Omental fat pad (tissue), 4 donors: Measurements from ENCODE around the gene INPP4B. TPM values are rescaled to one million over a fixed set of nuclear protein-coding genes. Genes with fewer than 3 reads are reported as not detected.
A peak's percentile ranks its signal among the peaks of the same experiment; 100 is the strongest.

Source experiments
- ATAC-seq: fragments of 150-250 bp; one replicate; pipeline ENCODE4 v1.9.1; 2016; ENCODE audit warnings: mild to moderate bottlenecking, moderate library complexity; ENCODE audit not compliant: low FRiP score
- DNase-seq: peaks from one replicate; pipeline ENCODE4 v3.0.0-alpha.2; 2019; ENCODE audit warnings: low spot score
- total RNA-seq, 4 donors: library from RNA; depleted of rRNA; stranded (reverse); fragments of >200 nt; gene quantifications; one replicate each; pipeline ENCODE4 v1.1.0, GENCODE V29; 2016
- TF ChIP-seq, protein P1 (sequence below), 3 donors: fragments of 450-650 bp; IDR thresholded peaks; one replicate each; pipeline ENCODE4 v1.5.1; 2016 to 2017; ENCODE audit warnings: antibody characterized with exemption in 3 of 3, mild to moderate bottlenecking in 3 of 3, moderate library complexity in 2 of 3

The INPP4B gene
- total RNA-seq, 4 donors from 2014 or later: 6.6 to 54.2 (median 14.2) TPM

DNA sequence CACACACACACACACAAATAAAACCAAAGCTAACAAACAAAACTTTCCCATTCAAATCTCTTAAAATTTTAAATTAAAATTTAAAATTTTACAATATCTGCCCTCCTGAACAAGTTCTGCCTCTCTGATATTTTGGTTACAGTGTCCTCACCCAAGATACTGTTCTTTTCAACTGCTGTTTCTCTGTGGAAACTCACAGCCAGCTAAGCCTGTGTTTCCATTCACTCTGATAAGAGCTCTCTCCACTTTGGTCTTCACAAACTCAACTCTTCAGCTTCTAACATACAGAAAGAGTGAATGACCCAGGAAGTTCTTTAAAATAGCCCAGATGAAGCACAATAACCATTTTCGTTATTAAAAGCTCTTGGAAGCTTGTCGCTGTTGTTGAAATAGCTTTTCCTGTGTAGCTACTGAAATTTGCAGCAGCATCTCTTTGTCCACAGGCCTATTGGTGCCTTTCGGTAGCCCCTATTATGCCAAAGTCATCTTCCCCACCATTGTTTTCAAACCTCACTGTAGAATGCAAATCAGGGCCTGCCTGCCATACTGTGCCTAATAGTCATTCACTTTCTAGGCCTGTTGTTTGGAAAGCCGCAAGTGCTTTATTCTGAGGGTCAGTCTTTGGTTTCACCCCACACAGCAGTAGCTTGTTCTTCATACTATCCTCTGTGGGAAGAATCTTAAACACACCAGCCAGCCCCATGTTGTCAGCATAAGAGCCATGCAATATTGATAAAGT is 19.4 kb downstream of the INPP4B start:
- DNase-seq (no peak), ATAC-seq (no peak)
- TF ChIP-seq, protein P1, sequence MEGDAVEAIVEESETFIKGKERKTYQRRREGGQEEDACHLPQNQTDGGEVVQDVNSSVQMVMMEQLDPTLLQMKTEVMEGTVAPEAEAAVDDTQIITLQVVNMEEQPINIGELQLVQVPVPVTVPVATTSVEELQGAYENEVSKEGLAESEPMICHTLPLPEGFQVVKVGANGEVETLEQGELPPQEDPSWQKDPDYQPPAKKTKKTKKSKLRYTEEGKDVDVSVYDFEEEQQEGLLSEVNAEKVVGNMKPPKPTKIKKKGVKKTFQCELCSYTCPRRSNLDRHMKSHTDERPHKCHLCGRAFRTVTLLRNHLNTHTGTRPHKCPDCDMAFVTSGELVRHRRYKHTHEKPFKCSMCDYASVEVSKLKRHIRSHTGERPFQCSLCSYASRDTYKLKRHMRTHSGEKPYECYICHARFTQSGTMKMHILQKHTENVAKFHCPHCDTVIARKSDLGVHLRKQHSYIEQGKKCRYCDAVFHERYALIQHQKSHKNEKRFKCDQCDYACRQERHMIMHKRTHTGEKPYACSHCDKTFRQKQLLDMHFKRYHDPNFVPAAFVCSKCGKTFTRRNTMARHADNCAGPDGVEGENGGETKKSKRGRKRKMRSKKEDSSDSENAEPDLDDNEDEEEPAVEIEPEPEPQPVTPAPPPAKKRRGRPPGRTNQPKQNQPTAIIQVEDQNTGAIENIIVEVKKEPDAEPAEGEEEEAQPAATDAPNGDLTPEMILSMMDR (IDR thresholded peaks at IDR 0.05): no peak

DNA sequence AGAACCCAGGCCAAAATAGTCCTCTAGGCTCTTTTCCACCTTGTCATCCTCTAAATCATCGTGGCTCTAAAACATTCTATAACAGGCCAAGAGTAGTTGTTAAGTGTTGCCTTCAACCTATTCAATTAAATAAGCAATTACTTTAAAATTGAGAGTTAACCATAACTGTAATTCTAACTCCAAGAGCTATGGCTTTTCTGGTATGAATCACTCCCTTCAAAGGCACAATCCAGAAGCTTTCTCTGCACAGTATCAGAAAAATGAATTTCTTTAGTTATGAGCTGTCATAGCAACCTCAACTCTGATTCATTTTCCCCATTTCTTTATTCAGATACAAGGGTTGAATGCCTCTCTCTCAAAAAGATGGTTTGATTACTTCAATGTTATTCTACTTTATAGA is 21.7 kb downstream of the INPP4B start:
- peak; percentile 78 for ATAC-seq
- no peak for DNase-seq
- TF ChIP-seq, protein P1 (IDR thresholded peaks at IDR 0.05): no peak

DNA sequence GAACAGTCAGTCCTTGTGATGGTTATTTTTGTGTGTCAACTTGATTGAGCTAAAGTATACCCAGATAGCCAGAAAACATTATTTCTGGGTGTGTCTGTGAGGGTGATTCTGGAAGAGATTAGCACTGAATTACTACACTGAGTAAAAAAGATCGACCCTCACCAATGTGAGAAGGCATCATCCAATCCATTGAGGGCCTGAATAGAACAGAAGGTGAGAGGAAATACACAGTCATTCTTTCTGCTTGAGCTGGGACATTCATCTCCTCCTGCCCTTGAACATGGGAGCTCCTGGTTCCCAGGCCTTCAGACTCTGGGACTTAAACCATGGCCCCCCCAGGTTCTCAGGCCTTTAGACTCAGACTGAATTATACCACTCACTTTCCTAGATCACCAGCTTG is 22.3 kb downstream of the INPP4B start:
- TF ChIP-seq, protein P1 (IDR thresholded peaks at IDR 0.05): no peak
- no peak for ATAC-seq
- DNase-seq: no peak

DNA sequence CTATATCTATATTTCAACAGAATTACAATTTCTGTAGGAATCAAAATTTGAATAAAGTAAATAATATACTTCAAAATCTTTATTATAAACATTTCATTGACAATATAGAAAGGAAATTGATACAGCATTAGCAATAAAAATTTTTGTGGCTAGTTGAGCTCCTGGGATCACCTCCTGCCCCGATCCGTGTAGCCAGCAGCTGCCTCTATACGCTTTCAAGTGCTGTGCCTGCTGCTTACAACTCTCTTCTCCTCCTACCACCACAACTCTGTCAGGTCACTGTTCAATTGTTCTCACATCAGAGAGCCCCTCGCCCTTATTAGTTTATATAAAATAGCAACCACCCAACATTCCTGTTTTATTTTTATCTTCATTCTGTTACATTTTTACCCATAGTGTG is 27.6 kb downstream of the INPP4B start:
- ATAC-seq (no peak), DNase-seq (no peak)
- TF ChIP-seq, protein P1 (IDR thresholded peaks at IDR 0.05): no peak

DNA sequence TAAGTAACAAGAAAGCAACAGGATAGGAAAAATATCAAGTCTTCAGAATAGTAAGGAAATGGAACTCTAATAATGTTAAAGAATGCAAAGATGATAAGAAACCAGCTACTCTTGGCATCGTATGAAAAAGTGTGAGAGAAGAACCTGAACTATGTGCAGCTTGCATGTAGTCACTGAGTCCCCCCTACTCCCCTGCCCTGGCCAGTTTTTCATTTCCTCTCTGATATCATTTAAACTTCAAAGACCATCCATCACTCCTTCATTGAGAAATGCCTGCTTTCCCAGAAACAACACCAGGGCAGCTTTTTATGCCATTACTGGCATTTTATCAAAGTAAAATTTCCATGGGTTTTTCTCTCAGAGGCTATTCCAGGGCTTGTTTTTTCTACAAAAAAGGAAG is 28.1 kb downstream of the INPP4B start:
- ATAC-seq (peak; percentile 72), DNase-seq (no peak)

DNA sequence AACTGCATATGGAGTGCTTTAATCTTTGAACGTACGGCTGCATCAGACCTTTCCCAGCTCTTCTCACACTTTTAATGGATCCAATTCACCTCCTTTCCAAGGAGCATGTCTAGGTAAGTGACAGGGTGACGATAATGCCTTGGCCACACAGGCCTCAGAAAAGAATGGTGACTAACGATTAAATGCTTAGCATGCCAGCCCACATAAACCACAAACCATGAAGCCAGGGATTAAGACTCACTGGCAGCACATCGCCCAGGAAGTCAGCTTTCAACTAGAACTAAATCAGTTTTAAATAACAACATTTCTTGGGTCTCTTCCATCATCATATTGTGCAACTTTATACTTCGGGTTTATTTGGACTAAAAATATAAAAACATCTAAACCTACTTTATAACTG is 28.7 kb downstream of the INPP4B start:
- TF ChIP-seq, protein P1 (IDR thresholded peaks at IDR 0.05): no peak
- DNase-seq: no peak
- peak; percentile 88 for ATAC-seq

More for the DNA sequence above, 28.1 kb downstream of the INPP4B start:
- TF ChIP-seq, protein P1 (IDR thresholded peaks at IDR 0.05): no peak

DNA sequence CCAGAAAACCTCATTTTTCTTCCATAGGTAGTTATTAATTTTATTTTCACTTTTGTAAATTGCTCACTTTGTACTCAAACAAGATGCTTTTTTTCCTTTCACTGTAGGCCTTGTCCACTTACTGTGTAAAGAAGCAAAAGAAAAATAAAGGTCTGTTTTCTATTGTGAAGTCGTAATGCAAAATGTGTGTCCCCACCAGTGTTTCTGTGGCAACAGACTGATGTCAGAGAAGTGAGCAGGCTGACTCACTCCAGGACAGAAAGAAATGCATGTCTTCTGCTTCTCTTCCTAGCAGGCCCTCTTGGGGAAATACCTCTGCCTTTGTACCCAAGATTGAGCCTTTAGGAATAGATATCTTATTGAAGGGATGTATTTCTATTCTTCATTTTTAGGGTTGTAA is 30.3 kb downstream of the INPP4B start:
- TF ChIP-seq, protein P1 (IDR thresholded peaks at IDR 0.05): no peak
- no peak for ATAC-seq
- DNase-seq: no peak
